Liver (tissue), 9 donors: ENCODE data around the gene TBL2. TPM values are rescaled to one million over a fixed set of nuclear protein-coding genes. Genes with fewer than 3 reads are reported as not detected.
A peak's percentile ranks its signal among the peaks of the same experiment; 100 is the strongest.
"Not testable (repeated sequence)": the region's sequence is repeated elsewhere in the genome, so short reads cannot be mapped to it uniquely, and the experiment has no call there.

Source experiments
- DNase-seq: peaks from one replicate; pipeline ENCODE4 v3.0.0-alpha.2; 2017; ENCODE audit warnings: low spot score
- H3K27ac ChIP-seq, 2 donors: one replicate each; pipeline ENCODE4 v1.7.0; 2013; ENCODE audit warnings: inconsistent platforms in 2 of 2, low read length in 2 of 2, control low read depth in 1 of 2, low read depth in 1 of 2, mild to moderate bottlenecking in 1 of 2
- H3K27me3 ChIP-seq, 4 donors: one replicate each; pipeline versions ENCODE4 v1.6.1 to v1.7.0; 2013; ENCODE audit warnings: low read length in 3 of 4, inconsistent platforms in 1 of 4, mild to moderate bottlenecking in 1 of 4, moderate library complexity in 1 of 4; ENCODE audit not compliant: control insufficient read depth in 4 of 4, insufficient read depth in 4 of 4
- H3K36me3 ChIP-seq, 4 donors: one replicate each; pipeline versions ENCODE4 v1.6.1 to v1.7.0; 2013; ENCODE audit warnings: low read length in 3 of 4, mild to moderate bottlenecking in 3 of 4, low read depth in 1 of 4, moderate library complexity in 1 of 4; ENCODE audit not compliant: control insufficient read depth in 4 of 4, insufficient read depth in 3 of 4
- H3K4me1 ChIP-seq, 4 donors: one replicate each; pipeline versions ENCODE4 v1.6.1 to v1.7.0; 2013; ENCODE audit warnings: low read length in 3 of 4, mild to moderate bottlenecking in 3 of 4, moderate library complexity in 1 of 4; ENCODE audit not compliant: control insufficient read depth in 4 of 4, insufficient read depth in 4 of 4
- H3K4me3 ChIP-seq, 3 donors: one replicate each; pipeline versions ENCODE4 v1.6.1 to v1.7.0; 2013; ENCODE audit warnings: low read length in 3 of 3, control low read depth in 1 of 3, low read depth in 1 of 3, mild to moderate bottlenecking in 1 of 3
- H3K9ac ChIP-seq, 2 donors: one replicate each; pipeline ENCODE4 v1.7.0; 2013; ENCODE audit warnings: low read length in 2 of 2, mild to moderate bottlenecking in 2 of 2, moderate library complexity in 2 of 2, control low read depth in 1 of 2, low read depth in 1 of 2
- H3K9me3 ChIP-seq, 4 donors: one replicate each; pipeline versions ENCODE4 v1.6.1 to v1.7.0; 2013; ENCODE audit warnings: low read length in 3 of 4; ENCODE audit not compliant: control insufficient read depth in 4 of 4
- EGR1 ChIP-seq, 2 donors: IDR thresholded peaks; 2 replicates each; pipeline ENCODE4 v1.6.1; 2016 to 2018; ENCODE audit warnings: antibody characterized with exemption in 2 of 2, low read depth in 2 of 2
- FOXA1 ChIP-seq: IDR thresholded peaks from 2 replicates; pipeline ENCODE4 v1.6.1; 2016; ENCODE audit warnings: antibody characterized with exemption
- FOXA2 ChIP-seq: IDR thresholded peaks from 2 replicates; pipeline ENCODE4 v1.6.1; 2016; ENCODE audit warnings: antibody characterized with exemption
- HNF4A ChIP-seq, 2 donors: conservative IDR thresholded peaks; 2 replicates each; pipeline ENCODE4 v1.6.1; 2016; ENCODE audit warnings: antibody characterized with exemption in 2 of 2, mild to moderate bottlenecking in 2 of 2
- HNF4G ChIP-seq: IDR thresholded peaks from 2 replicates; pipeline ENCODE4 v1.6.1; 2016; ENCODE audit warnings: antibody characterized with exemption
- JUND ChIP-seq, 2 donors: IDR thresholded peaks; 2 replicates each; pipeline ENCODE4 v1.6.1; 2016; ENCODE audit warnings: antibody characterized with exemption in 2 of 2
- NR2F2 ChIP-seq: IDR thresholded peaks from 2 replicates; pipeline ENCODE4 v1.6.1; 2016; ENCODE audit warnings: antibody characterized with exemption
- RAD21 ChIP-seq, 2 donors: IDR thresholded peaks; 2 replicates each; pipeline ENCODE4 v1.6.1; 2016; ENCODE audit warnings: antibody characterized with exemption in 2 of 2, mild to moderate bottlenecking in 2 of 2
- REST ChIP-seq: IDR thresholded peaks from 2 replicates; pipeline ENCODE4 v1.6.1; 2016; ENCODE audit warnings: antibody characterized with exemption, mild to moderate bottlenecking
- RXRA ChIP-seq, 2 donors: IDR thresholded peaks; 2 replicates each; pipeline ENCODE4 v1.6.1; 2017 to 2018; ENCODE audit warnings: antibody characterized with exemption in 2 of 2, mild to moderate bottlenecking in 1 of 2
- SP1 ChIP-seq: IDR thresholded peaks from 2 replicates; pipeline ENCODE4 v1.6.1; 2018; ENCODE audit warnings: antibody characterized with exemption, mild to moderate bottlenecking
- TAF1 ChIP-seq: conservative IDR thresholded peaks from 2 replicates; pipeline ENCODE4 v1.6.1; 2016; ENCODE audit warnings: antibody characterized with exemption, mild to moderate bottlenecking
- YY1 ChIP-seq: IDR thresholded peaks from 2 replicates; pipeline ENCODE4 v1.6.1; 2016; ENCODE audit warnings: antibody characterized with exemption, mild to moderate bottlenecking
- WGBS: extraction: QIAGEN DNeasy Blood & Tissue Kit; methylation state at CpG from one replicate; pipeline ENCODE4 v1.1.7; 2013; 5-methylcytosine and 5-hydroxymethylcytosine counted together
- polyA plus RNA-seq, 2 donors: library from polyadenylated mRNA; stranded (reverse) in 1 of 2; unstranded in 1 of 2; fragments of 200-250 nt in 1 of 2; fragments of >200 nt in 1 of 2; fragmentation: Nextera tagmentation in 1 of 2; extraction: Ambion mirVana in 1 of 2; gene quantifications; one replicate each; pipeline versions ENCODE4 v1.2.1 to v1.2.3, GENCODE V29; 2013 to 2015
- total RNA-seq, 2 donors: library from RNA; depleted of rRNA; stranded (reverse); fragments of >200 nt; gene quantifications; one replicate each; pipeline ENCODE4 v1.2.3, GENCODE V29; 2014
- TF ChIP-seq, protein P1 (sequence below): IDR thresholded peaks from 2 replicates; pipeline ENCODE4 v1.6.1; 2016; ENCODE audit warnings: antibody characterized with exemption
- TF ChIP-seq, protein P2 (sequence below): IDR thresholded peaks from 2 replicates; pipeline ENCODE4 v1.6.1; 2016; ENCODE audit warnings: antibody characterized with exemption
- TF ChIP-seq, protein P3 (sequence below): IDR thresholded peaks from 2 replicates; pipeline ENCODE4 v1.6.1; 2016; ENCODE audit warnings: antibody characterized with exemption
- donor health status: healthy.
- donor health status: healthy.
- donor health status: healthy.
- donor health status: healthy.
- donor health status: healthy.

Gene TBL2
- total and polyA plus RNA-seq, 4 donors, result 10.9 to 36.6 (median 19.0) TPM

DNA sequence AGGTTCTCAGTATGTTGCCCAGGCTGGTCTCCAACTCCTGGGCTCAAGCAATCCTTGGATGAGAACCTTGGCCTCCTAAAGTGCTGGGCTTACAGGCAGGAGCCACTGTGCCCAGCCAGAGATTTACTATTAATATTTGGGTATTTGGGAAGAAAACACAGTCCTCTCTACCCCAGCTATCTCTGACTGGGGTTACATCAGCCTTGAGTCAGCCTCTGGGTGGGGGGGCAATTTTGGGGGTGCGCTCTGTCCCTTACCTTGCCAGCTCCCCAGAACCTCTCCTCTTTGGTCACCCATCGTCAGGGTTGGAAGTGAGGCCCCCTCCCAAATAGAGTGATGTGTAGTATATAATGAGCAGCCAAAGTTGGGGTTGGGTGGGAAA, 44.1 kb upstream of the TBL2 start:
- Histone ChIP-seq H3K9me3 (no peaks in the 10 kb centered on the region), H3K4me3 (peak overlapping the region; percentile 81 to 91 (median 87)), H3K27ac (peak overlapping the region; percentile 44 to 48), H3K4me1 (peaks cover 11 to 50% (median 30%) of the 10 kb centered on the region in 4 donors), H3K9ac (peak overlapping the region in 1 of 2 donors; percentile 37), H3K36me3 (peaks cover 0 to 8% (median 3%) of the 10 kb centered on the region in 4 donors), H3K27me3 (no peaks in the 10 kb centered on the region)
- 11% methylated on average over 2 of the region's 2 CpGs for WGBS
- no peak for DNase-seq
- TF ChIP-seq SP1, result no peak
- TF ChIP-seq, protein P1, sequence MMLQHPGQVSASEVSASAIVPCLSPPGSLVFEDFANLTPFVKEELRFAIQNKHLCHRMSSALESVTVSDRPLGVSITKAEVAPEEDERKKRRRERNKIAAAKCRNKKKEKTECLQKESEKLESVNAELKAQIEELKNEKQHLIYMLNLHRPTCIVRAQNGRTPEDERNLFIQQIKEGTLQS, result no peak
- no peak for TF ChIP-seq HNF4A (conservative IDR thresholded peaks at IDR 0.05)
- TF ChIP-seq RAD21 (IDR thresholded peaks at IDR 0.05), result no peak
- TF ChIP-seq NR2F2, result no peak

GRCh38 chr7:73621168-73622063, 43.0 kb upstream of the TBL2 start:
- no peak for DNase-seq
- H3K27ac ChIP-seq, result peak overlapping the region; percentile 31 to 63
- H3K36me3 ChIP-seq, result peaks cover 0 to 10% (median 3%) of the 10 kb centered on the region in 4 donors
- H3K4me1 ChIP-seq, result peaks cover 11 to 55% (median 37%) of the 10 kb centered on the region in 4 donors
- H3K9me3 ChIP-seq, result no peaks in the 10 kb centered on the region
- H3K27me3 ChIP-seq, result no peaks in the 10 kb centered on the region
- no peak overlapping the region for H3K9ac ChIP-seq
- TF ChIP-seq EGR1 (IDR thresholded peaks at IDR 0.05; ENCODE audit: low read depth in 2 of 2), result no peak
- TF ChIP-seq, protein P1, result no peak
- no peak for TF ChIP-seq NR2F2
- TF ChIP-seq, protein P2, sequence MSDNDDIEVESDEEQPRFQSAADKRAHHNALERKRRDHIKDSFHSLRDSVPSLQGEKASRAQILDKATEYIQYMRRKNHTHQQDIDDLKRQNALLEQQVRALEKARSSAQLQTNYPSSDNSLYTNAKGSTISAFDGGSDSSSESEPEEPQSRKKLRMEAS, result no peak
- no peak for TF ChIP-seq FOXA1
- no peak for TF ChIP-seq RXRA (IDR thresholded peaks at IDR 0.05)
- no peak for TF ChIP-seq REST
- no peak for TF ChIP-seq HNF4G
- no peak for TF ChIP-seq JUND (IDR thresholded peaks at IDR 0.05)
- TF ChIP-seq, protein P3, sequence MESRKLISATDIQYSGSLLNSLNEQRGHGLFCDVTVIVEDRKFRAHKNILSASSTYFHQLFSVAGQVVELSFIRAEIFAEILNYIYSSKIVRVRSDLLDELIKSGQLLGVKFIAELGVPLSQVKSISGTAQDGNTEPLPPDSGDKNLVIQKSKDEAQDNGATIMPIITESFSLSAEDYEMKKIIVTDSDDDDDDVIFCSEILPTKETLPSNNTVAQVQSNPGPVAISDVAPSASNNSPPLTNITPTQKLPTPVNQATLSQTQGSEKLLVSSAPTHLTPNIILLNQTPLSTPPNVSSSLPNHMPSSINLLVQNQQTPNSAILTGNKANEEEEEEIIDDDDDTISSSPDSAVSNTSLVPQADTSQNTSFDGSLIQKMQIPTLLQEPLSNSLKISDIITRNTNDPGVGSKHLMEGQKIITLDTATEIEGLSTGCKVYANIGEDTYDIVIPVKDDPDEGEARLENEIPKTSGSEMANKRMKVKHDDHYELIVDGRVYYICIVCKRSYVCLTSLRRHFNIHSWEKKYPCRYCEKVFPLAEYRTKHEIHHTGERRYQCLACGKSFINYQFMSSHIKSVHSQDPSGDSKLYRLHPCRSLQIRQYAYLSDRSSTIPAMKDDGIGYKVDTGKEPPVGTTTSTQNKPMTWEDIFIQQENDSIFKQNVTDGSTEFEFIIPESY, result no peak
- TF ChIP-seq TAF1, result no peak
- no peak for TF ChIP-seq YY1
- TF ChIP-seq FOXA2, result no peak
- 33% methylated on average over 7 of the region's 7 CpGs for WGBS
- H3K4me3 ChIP-seq, result peak overlapping the region; percentile 5 to 91 (median 39)

DNA sequence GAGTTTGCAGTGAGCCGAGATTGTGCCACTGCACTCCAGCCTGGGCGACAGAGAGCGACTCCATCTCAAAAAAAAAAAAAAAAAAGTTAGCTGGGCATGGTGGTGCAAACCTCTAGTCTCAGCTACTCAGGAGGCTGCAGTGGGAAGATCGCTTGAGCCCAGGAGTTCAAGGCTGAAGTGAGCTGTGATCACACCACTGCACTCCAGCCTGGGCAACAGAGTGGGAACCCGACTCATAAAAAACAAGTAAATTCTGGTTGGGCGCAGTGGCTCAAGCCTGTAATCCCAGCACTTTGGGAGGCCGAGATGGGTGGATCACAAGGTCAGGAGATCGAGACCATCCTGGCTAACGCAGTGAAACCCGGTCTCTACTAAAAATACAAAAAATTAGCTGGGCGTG, 41.0 kb upstream of the TBL2 start:
- Histone ChIP-seq H3K4me1 (peaks cover 18 to 75% (median 53%) of the 10 kb centered on the region in 4 donors), H3K36me3 (peaks cover 4 to 16% (median 9%) of the 10 kb centered on the region in 4 donors)
- H3K4me3 ChIP-seq, DNase-seq, H3K27me3 ChIP-seq, H3K9me3 ChIP-seq, H3K27ac ChIP-seq, H3K9ac ChIP-seq: not testable (repeated sequence)
- 72% methylated on average over 11 of the region's 11 CpGs for WGBS
